Muscle of arm (tissue), 12 donors: ENCODE data around the gene GNAQ. TPM values are rescaled to one million over a fixed set of nuclear protein-coding genes. Genes with fewer than 3 reads are reported as not detected.

Experiments
- DNase-seq: peaks from one replicate; pipeline ENCODE4 v3.0.0-alpha.2; 2013
- polyA plus RNA-seq, 12 donors: library from polyadenylated mRNA; unstranded; fragments of 120-200 nt; gene quantifications; one replicate each; pipeline ENCODE4 v1.2.1, GENCODE V29; 2013; ENCODE audit not compliant: insufficient read length in 12 of 12

Gene GNAQ
- polyA plus RNA-seq, 12 donors = 27.9 to 190 (median 31.3) TPM

DNA sequence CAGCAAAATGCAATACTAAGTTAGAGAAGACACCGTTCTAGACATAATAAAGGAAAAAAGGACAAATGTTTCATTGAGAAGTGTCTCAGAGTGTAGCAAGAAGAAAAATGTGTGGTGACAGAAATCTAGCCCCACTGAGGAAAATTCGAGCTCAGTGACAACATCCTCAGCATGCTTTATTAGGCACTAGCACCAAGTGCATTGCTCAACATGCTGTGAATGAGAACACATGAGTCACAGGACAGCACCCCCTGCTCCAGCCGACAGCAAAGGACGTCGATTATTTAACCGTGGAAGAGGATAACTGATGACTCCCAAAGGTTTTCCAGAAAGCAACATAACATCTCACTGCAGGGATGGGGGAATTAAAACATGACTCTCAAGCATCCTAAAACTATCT is 182.7 kb downstream of the GNAQ start:
- DNase-seq = no peak

DNA sequence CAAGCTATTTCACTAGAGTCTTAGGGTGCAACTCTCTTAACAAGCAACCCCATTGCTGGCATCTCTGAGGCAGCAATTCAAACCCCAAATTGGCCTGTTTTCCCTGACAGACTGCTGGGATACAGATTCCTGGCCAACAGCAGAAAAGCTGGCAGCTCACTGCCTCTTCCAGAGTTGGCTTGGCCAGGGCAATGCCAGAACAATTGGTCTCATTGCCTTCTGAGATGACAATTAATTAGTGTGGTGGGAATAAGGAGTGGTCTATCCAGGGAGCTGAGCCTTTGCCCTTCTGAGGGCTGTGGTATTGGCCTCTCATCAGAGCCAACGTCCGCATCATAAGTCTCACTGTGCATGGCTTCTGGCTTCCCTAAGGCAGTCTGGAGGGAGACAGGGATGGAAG is 183.2 kb downstream of the GNAQ start:
- DNase-seq = no peak

DNA sequence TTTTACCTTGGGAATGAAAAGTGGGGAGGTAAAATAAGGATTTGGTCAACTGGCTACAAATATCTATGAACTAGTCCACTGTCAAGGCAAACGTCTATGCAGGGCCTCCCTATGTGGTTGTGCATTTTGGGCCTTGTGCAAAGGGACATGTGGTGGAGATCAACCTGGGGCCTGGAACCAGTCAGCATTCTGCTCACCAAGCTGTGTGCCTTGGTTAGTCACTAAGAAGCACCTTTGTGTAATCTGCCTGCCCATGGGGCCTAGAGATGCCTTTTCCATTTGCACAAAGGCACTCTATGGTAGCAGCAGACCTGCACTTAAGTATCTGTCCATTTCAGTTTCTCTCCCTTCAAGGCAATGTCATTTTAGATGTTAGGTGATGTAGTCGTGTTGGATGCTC is 184.0 kb downstream of the GNAQ start:
- no peak for DNase-seq

DNA sequence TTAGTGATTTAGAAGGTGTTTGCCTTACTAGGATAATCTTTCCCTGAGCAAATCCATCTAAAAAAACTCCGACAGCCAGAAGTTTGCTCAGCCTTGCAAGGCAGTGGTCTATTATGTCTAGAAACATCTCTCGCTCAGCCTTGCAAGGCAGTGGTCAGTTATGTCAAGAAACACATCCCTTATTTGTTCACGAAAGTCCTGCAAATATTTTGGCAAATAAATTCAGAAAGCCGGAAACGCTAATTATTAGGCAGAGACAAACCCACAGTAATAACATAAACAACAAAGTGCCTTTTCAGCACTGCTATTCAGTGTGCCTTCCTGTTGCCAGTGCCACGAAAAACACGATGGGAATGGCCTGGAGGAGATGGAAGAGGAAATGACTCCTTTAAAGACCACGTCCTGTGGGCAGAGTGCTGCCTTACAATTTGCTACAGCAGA is 184.5 kb downstream of the GNAQ start:
- DNase-seq = no peak

DNA sequence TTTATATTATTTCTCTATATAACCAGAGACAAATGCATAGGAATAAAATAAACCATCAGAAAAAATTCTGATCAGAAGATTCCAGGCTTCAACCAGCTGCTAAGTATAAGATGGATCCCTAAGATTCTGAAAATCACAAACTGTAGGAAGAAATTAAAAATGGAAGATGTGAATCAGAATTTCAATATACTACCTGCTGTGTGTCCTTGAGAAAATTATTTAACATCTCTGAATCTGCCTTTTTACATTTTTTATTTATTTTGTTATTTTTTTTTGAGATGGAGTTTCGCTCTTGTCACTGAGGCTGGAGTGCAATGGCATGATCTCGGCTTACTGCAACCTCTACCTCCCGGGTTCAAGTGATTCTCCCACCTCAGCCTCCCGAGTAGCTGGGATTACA is 187.2 kb downstream of the GNAQ start:
- no peak for DNase-seq

DNA sequence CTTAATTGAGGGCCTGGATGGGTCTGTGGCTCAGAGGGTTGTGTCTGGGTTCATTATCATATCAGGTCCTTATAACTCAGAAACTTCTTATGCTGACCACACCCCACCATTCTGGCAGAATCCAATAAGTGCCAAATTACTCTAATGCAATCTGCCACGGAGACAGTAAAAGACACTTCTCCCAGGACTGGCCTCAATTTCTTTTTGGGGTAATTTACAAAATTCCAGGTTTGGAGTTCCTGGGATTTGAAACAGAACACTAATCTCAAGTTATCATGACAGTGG is 187.8 kb downstream of the GNAQ start:
- no peak for DNase-seq

DNA sequence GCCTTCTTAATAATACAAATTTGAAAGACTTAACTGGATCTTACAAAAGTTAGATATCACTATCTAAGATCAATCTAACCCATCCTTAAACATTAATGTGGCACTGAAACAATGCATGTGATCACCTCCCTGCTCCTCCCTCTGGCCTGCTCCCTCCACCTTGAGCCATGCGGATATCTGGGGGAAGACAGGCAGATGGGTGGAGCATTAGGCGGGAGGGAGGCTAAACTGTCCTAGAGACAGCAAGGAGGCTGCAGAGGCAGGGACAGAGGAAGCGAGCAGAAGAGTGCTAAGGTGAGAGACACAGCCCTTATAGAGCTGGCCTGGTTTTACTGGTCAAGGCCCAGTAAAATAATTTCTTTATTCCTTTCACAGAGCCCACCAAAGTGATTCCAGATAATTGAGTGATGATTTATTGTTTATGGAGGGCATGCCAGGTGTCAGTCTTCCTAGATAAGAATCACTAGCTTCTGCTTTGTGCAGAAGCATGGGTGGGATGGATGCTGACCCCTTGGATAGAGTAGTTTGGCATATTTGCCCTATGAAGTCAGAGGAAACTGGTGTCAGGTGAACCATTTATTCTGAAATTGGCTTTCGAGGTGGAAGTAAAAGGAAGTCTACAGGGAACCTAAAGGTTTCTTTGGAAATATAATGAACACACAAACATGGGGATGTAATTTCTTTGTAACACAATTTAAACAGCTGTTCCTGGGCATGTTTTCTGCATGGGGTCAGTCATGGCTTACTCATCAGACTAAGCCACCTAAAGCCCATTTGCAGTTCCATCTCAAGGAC is 188.3 kb downstream of the GNAQ start:
- DNase-seq = no peak

DNA sequence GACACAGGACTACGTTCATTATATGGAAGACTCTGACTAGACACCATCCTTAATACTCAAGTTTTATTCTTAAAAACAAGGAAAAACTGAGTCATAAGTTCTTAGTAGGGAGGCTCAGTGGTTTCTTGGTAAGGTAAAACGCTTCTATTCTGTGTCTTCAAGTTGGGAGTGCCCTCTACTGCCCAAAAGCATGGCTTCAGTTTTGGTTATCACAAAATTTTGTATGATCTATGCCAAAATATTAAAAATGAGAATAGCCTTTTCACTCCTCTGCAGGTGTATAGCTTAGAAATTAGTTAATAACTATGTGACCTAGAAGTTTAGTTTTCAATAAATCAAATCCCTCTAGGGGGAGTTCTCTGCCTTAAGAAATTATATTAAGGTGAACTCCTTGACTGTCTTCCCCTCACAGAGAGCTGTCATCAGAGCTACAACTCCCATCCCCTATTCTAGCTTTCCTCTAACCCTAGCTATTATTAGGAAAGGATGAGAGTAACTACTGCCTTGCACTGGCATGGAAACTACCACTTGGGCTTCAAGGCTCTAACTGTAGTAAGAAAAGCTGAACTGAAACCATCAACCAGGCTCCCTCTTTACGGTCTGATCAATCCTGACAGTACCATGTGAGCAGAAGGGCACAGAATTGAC is 189.7 kb downstream of the GNAQ start:
- no peak for DNase-seq

DNA sequence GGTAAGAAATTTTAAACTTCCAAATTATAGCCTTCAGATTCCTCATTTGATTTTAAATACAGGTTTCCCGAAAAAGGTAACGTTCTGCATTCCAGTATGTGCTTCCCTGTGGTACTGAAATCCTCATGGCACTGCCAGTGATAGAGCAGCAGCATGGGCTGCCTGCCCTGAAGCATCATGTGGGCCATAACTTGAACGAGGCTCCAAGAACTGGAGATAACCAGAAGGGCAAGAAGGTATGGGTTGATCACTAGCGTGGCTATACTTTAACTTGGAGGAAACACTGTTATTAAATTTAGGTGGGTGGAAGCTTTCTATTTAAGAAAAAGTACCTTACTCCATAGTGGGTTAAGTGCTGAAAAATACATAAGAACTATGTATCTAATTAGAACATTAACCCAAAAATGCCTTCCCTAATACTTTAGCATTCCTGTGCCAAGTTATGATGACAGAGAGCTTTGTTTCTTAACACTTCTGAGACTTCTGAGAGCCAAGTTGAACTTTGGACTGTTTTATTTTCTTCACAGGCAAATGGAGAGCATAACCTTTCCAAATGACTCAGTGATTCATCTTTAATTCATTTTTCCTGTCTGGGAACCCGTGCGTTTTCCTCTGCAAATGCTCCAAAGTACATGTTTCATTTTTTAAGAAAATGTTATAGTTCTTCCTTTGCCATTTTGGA is 192.0 kb downstream of the GNAQ start:
- DNase-seq = peak; percentile 15

DNA sequence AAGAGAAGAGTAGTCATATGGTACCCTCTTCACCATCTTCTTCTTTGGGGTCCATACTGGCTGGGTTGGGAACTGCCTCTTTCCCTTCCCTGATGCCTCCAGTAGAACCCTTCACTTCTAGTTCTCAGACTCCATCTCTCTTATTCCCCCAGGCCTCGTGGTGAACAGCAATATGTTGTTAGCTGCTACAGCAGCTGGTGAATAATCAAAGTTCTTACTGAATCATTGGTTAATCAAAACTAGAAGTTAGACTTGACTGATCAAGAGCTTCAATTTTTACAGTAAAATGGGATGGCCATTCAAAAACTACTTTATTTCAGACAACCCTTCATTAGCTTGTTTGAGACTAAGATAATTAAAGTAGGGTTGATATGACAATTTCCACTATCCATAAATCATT is 192.6 kb downstream of the GNAQ start:
- no peak for DNase-seq

DNA sequence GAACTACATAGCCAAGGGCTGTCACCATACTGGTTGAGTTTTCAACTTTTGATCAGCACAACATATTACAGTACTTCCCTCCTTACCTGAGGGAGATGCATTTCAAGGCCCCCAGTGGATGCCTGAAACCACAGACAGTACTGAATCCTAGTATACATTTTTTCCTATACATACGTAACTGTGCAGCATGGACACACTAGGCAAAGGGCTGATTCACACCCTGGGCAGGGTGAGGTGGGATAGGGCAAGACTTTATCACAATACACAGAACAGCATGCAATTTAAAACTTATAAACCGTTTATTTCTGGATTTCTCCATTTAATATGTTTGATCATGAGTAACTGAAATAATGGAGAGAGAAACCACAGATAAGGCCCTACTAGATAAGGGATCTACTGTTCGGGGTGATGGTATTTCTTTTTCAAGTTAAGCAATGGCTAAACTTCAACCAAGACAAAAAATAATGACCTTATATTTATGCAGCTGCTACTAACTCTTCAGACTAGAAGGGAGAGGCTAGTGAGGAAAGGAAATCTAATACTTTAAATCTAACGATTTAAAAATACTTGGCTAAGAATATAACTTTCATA is 196.6 kb downstream of the GNAQ start:
- no peak for DNase-seq

DNA sequence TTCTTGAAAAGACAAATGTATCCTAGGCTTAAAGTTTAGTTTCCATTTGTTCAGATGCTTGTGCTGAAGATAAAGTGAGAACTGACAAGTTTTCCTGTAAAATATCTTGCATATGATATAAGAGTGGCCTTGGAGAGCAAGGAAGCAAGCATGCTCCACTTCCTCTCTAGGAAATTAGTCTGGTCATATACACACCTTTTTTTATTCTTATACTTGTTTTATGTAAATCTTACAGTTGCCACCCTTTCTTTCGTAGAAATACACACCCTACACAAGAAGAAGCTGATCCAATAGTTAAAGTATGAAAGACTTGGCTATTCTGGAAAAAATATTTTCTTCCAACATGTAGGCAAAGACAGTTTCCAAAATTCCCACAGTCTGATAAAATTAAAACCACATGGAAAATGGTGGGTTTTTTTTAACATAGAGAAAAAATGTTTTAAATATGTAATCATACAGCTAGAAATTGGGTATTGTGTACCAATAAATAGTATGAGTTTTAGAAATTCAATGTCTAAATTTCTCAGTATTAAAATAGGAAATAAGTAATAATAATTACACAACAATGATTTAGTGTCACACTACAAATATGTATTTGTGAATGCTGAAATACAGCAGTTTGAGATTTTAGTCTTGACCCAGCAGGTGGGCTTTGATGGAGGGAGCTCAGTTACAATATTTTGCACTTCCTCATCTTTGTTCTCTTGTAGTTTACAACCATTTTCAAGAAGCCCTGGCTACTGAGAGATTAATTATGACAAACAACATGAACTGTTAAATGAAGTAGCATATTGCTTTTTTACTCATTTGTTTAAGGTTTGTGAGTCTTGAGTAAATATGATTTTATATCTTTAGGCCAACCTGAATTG is 197.8 kb downstream of the GNAQ start:
- peak; percentile 22 for DNase-seq

DNA sequence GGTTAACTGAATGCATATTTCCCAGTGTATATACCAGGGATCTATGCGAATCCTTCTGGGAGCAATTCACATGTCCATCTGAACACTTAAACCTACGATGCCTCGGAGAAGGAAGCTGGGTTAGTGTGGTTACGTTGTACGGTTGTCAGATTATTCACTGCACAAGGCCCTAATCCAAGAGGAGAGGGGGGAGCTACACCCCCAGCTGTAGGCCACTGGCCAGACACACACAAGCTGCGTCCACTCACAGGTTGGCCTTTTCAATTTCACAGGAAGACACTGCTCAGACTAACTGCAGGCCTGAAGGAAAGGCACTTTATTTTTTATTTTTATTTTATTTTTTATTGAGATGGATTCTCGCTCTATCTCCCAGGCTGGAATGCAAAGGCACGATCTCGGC is 199.0 kb downstream of the GNAQ start:
- peak; percentile 30 for DNase-seq

DNA sequence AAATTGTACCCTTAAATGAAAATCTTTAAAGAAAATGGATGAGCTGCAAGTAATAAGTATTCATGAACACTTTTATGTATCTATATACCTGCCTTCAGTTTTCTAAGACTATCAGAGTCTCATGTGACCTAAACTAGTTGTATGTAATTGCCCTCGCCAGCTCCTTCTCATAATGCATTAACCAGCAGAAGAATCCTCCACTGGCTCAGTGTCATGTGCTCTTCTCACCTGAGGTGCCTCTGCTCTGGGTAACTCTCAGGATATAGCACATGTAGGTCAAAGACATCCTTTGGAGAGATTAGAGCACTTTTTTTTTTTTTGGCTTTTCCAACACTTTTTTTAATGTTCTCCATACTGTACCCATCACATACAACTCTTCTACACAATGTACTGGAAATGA is 199.8 kb downstream of the GNAQ start:
- DNase-seq = no peak

DNA sequence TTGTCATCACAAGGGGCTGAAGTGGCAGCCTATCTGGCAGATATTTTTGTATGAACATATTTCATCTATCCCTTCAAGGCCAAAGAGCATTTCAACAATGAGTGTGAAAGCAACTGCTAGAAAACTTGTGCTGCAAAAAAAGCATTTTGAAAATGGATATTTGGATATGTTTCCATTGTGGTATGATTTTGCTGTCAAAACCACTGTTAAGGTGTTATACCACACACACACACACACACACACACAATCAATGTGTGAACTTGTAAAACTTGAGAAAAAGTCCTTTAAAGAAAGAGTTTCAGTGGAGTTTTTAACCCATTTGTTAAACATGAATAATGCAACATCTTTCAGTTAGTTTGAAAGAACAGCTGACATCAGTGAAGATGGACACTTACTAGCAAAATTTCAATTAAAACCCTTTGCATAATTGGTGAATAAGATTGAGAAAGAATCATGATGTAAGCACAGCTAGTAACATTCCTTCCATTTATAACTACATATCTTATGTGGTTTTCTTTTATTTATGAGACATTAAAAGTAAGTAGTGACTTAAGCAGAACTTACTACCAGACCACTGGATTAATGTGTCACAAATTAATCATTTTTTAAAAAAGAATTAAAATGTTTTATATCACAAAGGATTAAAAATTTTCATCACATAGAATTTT is 200.9 kb downstream of the GNAQ start:
- no peak for DNase-seq

DNA sequence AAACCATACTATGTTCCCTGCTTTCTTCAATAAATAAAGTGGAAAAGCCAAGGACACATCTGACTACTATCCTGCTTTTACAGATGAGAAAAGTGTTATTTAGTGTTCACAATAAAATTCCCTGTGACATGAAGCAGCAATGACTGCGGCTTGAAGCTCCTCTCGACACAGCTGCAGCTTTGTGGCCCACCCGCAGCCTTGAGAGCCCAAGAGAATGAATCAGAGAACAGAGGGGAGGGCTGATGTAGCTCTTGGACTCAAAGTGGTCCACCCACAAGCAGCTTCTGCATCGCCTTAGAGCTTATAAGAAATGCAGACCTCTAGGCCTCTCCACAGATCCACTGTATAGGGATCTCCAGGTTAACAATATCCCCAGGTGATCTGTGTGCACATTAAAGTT is 202.2 kb downstream of the GNAQ start:
- peak; percentile 24 for DNase-seq

DNA sequence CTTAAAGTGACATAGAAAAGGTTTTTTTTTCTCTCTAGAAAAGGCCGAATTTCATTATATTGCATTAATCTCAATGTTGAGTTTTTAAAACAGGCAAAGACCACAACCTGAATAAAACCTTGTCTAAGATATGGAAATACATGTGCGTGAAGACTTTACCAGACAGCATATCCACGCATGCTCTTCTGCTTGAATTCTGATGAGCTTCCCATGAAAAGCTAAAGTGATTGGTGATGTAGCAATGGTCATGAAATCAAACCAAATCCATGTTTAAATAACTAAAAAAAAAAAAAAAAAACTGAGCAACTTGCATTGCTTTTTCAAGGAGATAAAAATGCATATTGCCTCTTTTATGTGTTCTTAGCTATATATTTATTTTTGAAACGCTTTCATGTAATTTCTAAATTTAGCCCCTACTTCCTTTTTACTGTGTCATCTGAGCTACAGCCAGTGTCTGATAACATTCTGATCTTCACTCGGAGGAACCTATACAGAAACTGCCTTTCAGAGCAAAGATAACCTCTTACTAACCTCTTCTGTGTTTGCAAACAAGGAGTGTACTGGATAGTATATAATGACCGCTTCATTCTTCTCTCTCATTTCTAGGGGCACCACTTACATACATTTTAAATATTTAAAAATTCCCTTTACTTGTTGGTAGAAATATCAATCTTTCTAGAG is 204.4 kb downstream of the GNAQ start:
- DNase-seq = no peak

DNA sequence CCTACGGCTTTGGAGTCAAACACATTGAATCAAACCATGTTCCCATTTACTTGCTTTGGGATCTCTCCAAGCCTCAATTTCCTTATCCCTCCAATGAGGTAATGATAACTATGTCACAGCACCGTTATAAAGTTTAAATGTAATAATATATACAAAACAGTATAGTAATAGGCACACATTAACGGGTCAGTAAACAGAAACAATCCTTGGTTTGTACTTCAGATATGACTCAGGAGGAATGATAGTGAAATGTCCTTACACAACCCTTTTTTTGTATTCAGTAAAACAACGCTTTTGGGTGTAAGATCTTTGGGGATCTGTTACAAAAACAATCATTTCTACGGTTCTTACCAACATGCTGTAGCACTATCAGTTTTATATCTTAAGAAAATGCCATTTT is 205.0 kb downstream of the GNAQ start:
- no peak for DNase-seq

DNA sequence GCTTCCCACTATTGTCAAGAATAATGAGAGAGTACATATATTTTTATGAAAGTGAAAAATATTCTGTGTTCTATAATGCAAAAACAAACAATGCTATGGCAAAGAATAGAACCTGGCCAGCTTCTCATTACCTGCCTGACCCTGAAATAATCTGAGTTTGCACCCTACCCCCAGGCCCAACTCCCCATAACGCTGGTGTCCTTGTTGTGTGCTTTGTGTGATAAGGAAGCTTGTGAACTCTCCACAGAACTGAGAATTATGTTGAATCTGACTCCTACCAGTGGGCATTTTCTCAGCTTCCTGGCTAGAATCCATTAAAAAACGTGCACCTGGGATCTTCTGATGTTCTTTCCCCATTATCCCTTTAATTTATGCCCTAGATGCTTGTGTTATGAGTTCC is 205.5 kb downstream of the GNAQ start:
- no peak for DNase-seq

DNA sequence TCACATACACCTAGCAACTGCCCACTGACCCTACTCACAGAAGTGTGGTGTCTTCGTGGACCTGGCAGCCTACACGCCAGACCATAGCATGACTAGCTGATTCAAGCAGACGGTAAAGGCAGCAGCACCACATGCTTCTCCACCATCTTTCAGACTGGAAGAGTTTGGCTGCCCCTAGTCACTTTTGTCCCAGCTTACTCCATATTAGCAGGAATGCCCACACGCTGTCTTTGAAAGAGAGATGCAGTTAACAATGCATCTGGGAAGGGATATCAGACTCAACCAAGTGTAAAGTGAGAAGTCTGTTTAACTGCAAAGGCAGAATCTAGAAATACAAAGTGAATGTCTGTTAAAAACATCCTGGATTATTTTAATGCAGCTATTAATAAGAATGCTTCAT is 206.2 kb downstream of the GNAQ start:
- no peak for DNase-seq
